GM12878 (cell line): ENCODE data around the gene CCNH. TPM values are rescaled to one million over a fixed set of nuclear protein-coding genes. Genes with fewer than 3 reads are reported as not detected.

Experiments used
- ATAC-seq: fragments of 200-7000 bp; cut with Tn5 transposase; 3 replicates; pipeline ENCODE4 v1.9.1; 2020; ENCODE audit warnings: mild to moderate bottlenecking, moderate library complexity
- BruUV-seq: library from RNA; stranded (reverse); fragments of 400-500 nt; replicated peaks from 2 replicates; lab custom pipeline; 2021; lab: Mats Ljungman, UMichigan
- CTCF ChIA-PET: fragments of 300-600 bp; sonication (Branson Sonifier 250); formaldehyde crosslinking; extraction: SDS; loops from one replicate; lab custom pipeline; 2021; ENCODE audit warnings: inconsistent platforms; lab: Yijun Ruan, JAX
- POLR2A ChIA-PET: fragments of 350-600 bp; formaldehyde crosslinking; extraction: SDS; loops from one replicate; lab custom pipeline; 2021; ENCODE audit warnings: inconsistent platforms; lab: Charles Lee
- RAD21 ChIA-PET: fragments of 300-600 bp; sonication (Branson Sonifier 250); formaldehyde crosslinking; loops from one replicate; lab custom pipeline; 2023; ENCODE audit warnings: antibody characterized with exemption; ENCODE audit not compliant: unreplicated experiment; lab: Charles Lee
- SMC1A ChIA-PET: fragments of 300-600 bp; sonication (Branson Sonifier 250); formaldehyde crosslinking; loops from one replicate; lab custom pipeline; 2023; ENCODE audit not compliant: unreplicated experiment, uncharacterized antibody; lab: Charles Lee
- DNase-seq: peaks from one replicate; pipeline ENCODE4 v3.0.0-alpha.2; 2011; ENCODE audit warnings: low read depth, low spot score
- FAIRE-seq: peaks from 3 replicates; lab custom pipeline; 2011; peaks lifted over from hg19 to GRCh38; lab: Jason Lieb, UNC
- H2AFZ ChIP-seq: 2 replicates; pipeline ENCODE4 v1.6.0; 2011; ENCODE audit warnings: low read depth, low read length, control low read depth; ENCODE audit not compliant: control insufficient read depth
- H3K27ac ChIP-seq: 2 replicates; pipeline ENCODE4 v1.5.1; 2011; ENCODE audit warnings: control low read depth; ENCODE audit not compliant: control insufficient read depth, insufficient read depth
- H3K27me3 ChIP-seq, 2 experiments: replicated peaks in 1 of 2; 2 replicates each; pipeline versions ENCODE4 v1.6.0 to v1.6.1; 2011; ENCODE audit warnings: low read length in 1 of 2; ENCODE audit not compliant: control insufficient read depth in 2 of 2, insufficient read depth in 2 of 2
- H3K36me3 ChIP-seq, 2 experiments: 2 replicates each; pipeline ENCODE4 v1.5.1; 2011; ENCODE audit warnings: low read length in 1 of 2; ENCODE audit not compliant: control insufficient read depth in 2 of 2, insufficient read depth in 2 of 2
- H3K4me1 ChIP-seq: 2 replicates; pipeline ENCODE4 v1.6.1; 2011; ENCODE audit warnings: mild to moderate bottlenecking, low read length, moderate library complexity, mixed read lengths; ENCODE audit not compliant: control insufficient read depth, insufficient read depth
- H3K4me2 ChIP-seq: 2 replicates; pipeline ENCODE4 v1.6.0; 2011; ENCODE audit warnings: control low read depth; ENCODE audit not compliant: control insufficient read depth, insufficient read depth
- H3K4me3 ChIP-seq: fragments of 200-600 bp; sonication (generic); 2 replicates; pipeline ENCODE4 v1.5.1; 2016
- H3K79me2 ChIP-seq: 2 replicates; pipeline ENCODE4 v1.6.0; 2011; ENCODE audit warnings: low read length; ENCODE audit not compliant: control insufficient read depth, insufficient read depth
- H3K9ac ChIP-seq: 2 replicates; pipeline ENCODE4 v1.8.0; 2011; ENCODE audit warnings: low read length, control low read depth, mixed read lengths; ENCODE audit not compliant: control insufficient read depth, insufficient read depth
- H3K9me3 ChIP-seq: replicated peaks from 3 replicates; pipeline ENCODE4 v1.5.1; 2011; ENCODE audit warnings: mild to moderate bottlenecking, low read length; ENCODE audit not compliant: control insufficient read depth, insufficient read depth
- H4K20me1 ChIP-seq: 2 replicates; pipeline ENCODE4 v1.6.0; 2011; ENCODE audit not compliant: control insufficient read depth, insufficient read depth
- BACH1 ChIP-seq: fragments of 450-650 bp; IDR thresholded peaks from 2 replicates; pipeline ENCODE4 v1.6.1; 2017; ENCODE audit warnings: mild to moderate bottlenecking, borderline replicate concordance
- HCFC1 ChIP-seq: fragments of 150-350 bp; IDR thresholded peaks from 2 replicates; pipeline ENCODE4 v1.6.1; 2014; ENCODE audit warnings: low read length
- HDAC2 ChIP-seq: fragments of 200-600 bp; sonication (generic); IDR thresholded peaks from 2 replicates; pipeline ENCODE4 v1.6.1; 2017
- HDGF ChIP-seq: fragments of 450-650 bp; IDR thresholded peaks from 2 replicates; pipeline ENCODE4 v1.6.1; 2016; ENCODE audit warnings: antibody characterized with exemption
- KDM1A ChIP-seq: fragments of 200-600 bp; sonication (generic); IDR thresholded peaks from 2 replicates; pipeline ENCODE4 v1.6.1; 2016; ENCODE audit warnings: borderline replicate concordance
- KLF5 ChIP-seq: fragments of 450-650 bp; IDR thresholded peaks from 2 replicates; pipeline ENCODE4 v1.6.1; 2014; ENCODE audit warnings: mild to moderate bottlenecking; ENCODE audit not compliant: partially characterized antibody
- MYB ChIP-seq: fragments of 150-350 bp; IDR thresholded peaks from 2 replicates; pipeline ENCODE4 v1.6.1; 2014; ENCODE audit warnings: mild to moderate bottlenecking, low read depth, low read length, borderline replicate concordance
- RB1 ChIP-seq: fragments of 450-650 bp; formaldehyde crosslinking; IDR thresholded peaks from 2 replicates; pipeline ENCODE4 v1.6.1; 2017; ENCODE audit warnings: mild to moderate bottlenecking, borderline replicate concordance
- RBBP5 ChIP-seq: fragments of 200-600 bp; sonication (generic); conservative IDR thresholded peaks from 2 replicates; pipeline ENCODE4 v1.6.1; 2016
- RFX5 ChIP-seq: IDR thresholded peaks from 2 replicates; pipeline ENCODE4 v1.6.1; 2011; ENCODE audit warnings: low read depth, low read length, improper control_type of control experiment
- SIX5 ChIP-seq: IDR thresholded peaks from 2 replicates; pipeline ENCODE4 v1.6.1; 2011; ENCODE audit warnings: mild to moderate bottlenecking, low read depth, low read length, moderate library complexity; ENCODE audit not compliant: severe bottlenecking
- ZNF24 ChIP-seq: fragments of 450-650 bp; IDR thresholded peaks from 2 replicates; pipeline ENCODE4 v1.6.1; 2017; ENCODE audit warnings: antibody characterized with exemption, mild to moderate bottlenecking
- WGBS: methylation state at CpG from one replicate; pipeline ENCODE4 v1.1.6; 2016; ENCODE audit warnings: low lambda C conversion rate; ENCODE audit not compliant: insufficient replicate concordance, insufficient coverage; ENCODE audit errors: missing lambda C conversion rate; 5-methylcytosine and 5-hydroxymethylcytosine counted together
- in situ Hi-C: fragments of 300-500 bp; cut with MboI; formaldehyde crosslinking; loops from 9 replicates; pipeline ENCODE4 v1.14.3; 2018; ENCODE audit warnings: mixed read lengths
- intact Hi-C: fragments of 100-400 bp; cut with micrococcal nuclease; formaldehyde crosslinking; loops from one replicate; pipeline ENCODE4 v1.14.2; 2022; ENCODE audit not compliant: unreplicated experiment
- polyA plus RNA-seq, 11 experiments: library from polyadenylated mRNA; depleted of rRNA in 4 of 11; unstranded in 6 of 11; stranded (reverse) in 5 of 11; fragments of >200 nt; fragmentation: Nextera tagmentation in 4 of 11; fragmentation: Illumina TruSeq in 1 of 11; extraction: Ambion mirVana in 4 of 11; extraction: Trizol in 1 of 11; gene quantifications; 1 replicate in 1 of 11; 2 replicates in 10 of 11; pipeline versions ENCODE4 v1.2.1 to v1.2.3, GENCODE V29; 2011 to 2016; ENCODE audit warnings: inconsistent platforms in 2 of 11, missing spikeins in 2 of 11, low read depth in 1 of 11
- total RNA-seq, 4 experiments: library from RNA; depleted of rRNA in 3 of 4; stranded (reverse); fragments of >200 nt in 3 of 4; fragmentation: Illumina TruSeq in 1 of 4; extraction: Trizol in 1 of 4; gene quantifications; 2 replicates each; pipeline versions ENCODE4 v1.2.1 to v1.2.3, GENCODE V29; 2013 to 2021
- TF ChIP-seq, protein P1 (sequence below): fragments of 150-350 bp; IDR thresholded peaks from 2 replicates; pipeline ENCODE4 v1.6.1; 2014; ENCODE audit warnings: mild to moderate bottlenecking, low read depth, low read length
- TF ChIP-seq, protein P2 (sequence below): IDR thresholded peaks from 2 replicates; pipeline ENCODE4 v1.6.1; 2012; ENCODE audit warnings: low read depth, low read length, improper control_type of control experiment
- TF ChIP-seq, protein P3 (sequence below): fragments of 450-650 bp; IDR thresholded peaks from 2 replicates; pipeline ENCODE4 v1.6.1; 2018; ENCODE audit warnings: mild to moderate bottlenecking, low read depth, moderate library complexity; ENCODE audit not compliant: partially characterized antibody
- TF ChIP-seq, protein P4 (sequence below): fragments of 450-650 bp; conservative IDR thresholded peaks from 2 replicates; pipeline ENCODE4 v1.6.1; 2017; ENCODE audit warnings: mild to moderate bottlenecking, moderate library complexity

The CCNH gene
- total and polyA plus RNA-seq, 10 of the 15 experiments (the other 5 are each of a cell fraction or from before 2014, with no cell fraction given) = 43.9 to 116 (median 81.4) TPM

DNA sequence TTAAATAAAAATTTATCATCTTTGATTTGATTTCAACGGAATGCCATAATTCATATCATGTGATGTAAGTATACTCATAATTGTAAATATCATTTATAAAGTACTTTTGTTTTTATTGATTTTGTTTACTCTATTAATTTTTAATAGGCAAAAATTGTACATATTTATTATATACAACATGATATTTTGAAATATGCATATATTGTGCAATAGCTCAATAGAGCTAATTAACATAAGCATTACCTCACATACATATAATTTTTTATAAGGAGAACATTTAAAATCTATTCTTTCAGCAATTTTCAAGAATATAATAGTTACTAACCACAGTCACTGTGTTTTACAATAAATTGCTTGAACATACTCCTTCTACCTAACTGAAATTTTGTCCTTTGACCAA, 25.0 kb upstream of the CCNH start:
- H3K79me2 ChIP-seq = no peaks in the 10 kb centered on the region
- no TSS peak for BruUV-seq
- ChIA-PET CTCF (no interaction called here), POLR2A (no interaction called here), RAD21 (no interaction called here), SMC1A (no interaction called here)
- H3K27me3 ChIP-seq = no peaks in the 10 kb centered on the region
- H3K36me3 ChIP-seq = no peaks in the 10 kb centered on the region
- H3K9me3 ChIP-seq = no peaks in the 10 kb centered on the region
- ATAC-seq = no peak
- in situ Hi-C loops (no loop called here), intact Hi-C loops (no loop called here)
- H3K9ac ChIP-seq = no peak overlapping the region
- H4K20me1 ChIP-seq = no peaks in the 10 kb centered on the region
- no peak for FAIRE-seq
- H3K4me1 ChIP-seq = no peaks in the 10 kb centered on the region
- 0% methylated on average over 1 of the region's 1 CpG for WGBS
- no peak overlapping the region for H2AFZ ChIP-seq
- no peak overlapping the region for H3K27ac ChIP-seq
- no peak overlapping the region for H3K4me3 ChIP-seq
- DNase-seq = no peak
- H3K4me2 ChIP-seq = no peak overlapping the region
- TF ChIP-seq HDGF (no peak), SIX5 (no peak), KLF5 (no peak), MYB (no peak), ZNF24 (no peak), RFX5 (no peak), RB1 (no peak), HDAC2 (no peak), KDM1A (no peak), HCFC1 (no peak), RBBP5 (no peak), BACH1 (no peak)
- TF ChIP-seq, protein P1, sequence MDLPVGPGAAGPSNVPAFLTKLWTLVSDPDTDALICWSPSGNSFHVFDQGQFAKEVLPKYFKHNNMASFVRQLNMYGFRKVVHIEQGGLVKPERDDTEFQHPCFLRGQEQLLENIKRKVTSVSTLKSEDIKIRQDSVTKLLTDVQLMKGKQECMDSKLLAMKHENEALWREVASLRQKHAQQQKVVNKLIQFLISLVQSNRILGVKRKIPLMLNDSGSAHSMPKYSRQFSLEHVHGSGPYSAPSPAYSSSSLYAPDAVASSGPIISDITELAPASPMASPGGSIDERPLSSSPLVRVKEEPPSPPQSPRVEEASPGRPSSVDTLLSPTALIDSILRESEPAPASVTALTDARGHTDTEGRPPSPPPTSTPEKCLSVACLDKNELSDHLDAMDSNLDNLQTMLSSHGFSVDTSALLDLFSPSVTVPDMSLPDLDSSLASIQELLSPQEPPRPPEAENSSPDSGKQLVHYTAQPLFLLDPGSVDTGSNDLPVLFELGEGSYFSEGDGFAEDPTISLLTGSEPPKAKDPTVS = no peak
- TF ChIP-seq, protein P2, sequence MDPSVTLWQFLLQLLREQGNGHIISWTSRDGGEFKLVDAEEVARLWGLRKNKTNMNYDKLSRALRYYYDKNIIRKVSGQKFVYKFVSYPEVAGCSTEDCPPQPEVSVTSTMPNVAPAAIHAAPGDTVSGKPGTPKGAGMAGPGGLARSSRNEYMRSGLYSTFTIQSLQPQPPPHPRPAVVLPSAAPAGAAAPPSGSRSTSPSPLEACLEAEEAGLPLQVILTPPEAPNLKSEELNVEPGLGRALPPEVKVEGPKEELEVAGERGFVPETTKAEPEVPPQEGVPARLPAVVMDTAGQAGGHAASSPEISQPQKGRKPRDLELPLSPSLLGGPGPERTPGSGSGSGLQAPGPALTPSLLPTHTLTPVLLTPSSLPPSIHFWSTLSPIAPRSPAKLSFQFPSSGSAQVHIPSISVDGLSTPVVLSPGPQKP = no peak
- TF ChIP-seq, protein P3, sequence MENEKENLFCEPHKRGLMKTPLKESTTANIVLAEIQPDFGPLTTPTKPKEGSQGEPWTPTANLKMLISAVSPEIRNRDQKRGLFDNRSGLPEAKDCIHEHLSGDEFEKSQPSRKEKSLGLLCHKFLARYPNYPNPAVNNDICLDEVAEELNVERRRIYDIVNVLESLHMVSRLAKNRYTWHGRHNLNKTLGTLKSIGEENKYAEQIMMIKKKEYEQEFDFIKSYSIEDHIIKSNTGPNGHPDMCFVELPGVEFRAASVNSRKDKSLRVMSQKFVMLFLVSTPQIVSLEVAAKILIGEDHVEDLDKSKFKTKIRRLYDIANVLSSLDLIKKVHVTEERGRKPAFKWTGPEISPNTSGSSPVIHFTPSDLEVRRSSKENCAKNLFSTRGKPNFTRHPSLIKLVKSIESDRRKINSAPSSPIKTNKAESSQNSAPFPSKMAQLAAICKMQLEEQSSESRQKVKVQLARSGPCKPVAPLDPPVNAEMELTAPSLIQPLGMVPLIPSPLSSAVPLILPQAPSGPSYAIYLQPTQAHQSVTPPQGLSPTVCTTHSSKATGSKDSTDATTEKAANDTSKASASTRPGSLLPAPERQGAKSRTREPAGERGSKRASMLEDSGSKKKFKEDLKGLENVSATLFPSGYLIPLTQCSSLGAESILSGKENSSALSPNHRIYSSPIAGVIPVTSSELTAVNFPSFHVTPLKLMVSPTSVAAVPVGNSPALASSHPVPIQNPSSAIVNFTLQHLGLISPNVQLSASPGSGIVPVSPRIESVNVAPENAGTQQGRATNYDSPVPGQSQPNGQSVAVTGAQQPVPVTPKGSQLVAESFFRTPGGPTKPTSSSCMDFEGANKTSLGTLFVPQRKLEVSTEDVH = no peak
- TF ChIP-seq, protein P4, sequence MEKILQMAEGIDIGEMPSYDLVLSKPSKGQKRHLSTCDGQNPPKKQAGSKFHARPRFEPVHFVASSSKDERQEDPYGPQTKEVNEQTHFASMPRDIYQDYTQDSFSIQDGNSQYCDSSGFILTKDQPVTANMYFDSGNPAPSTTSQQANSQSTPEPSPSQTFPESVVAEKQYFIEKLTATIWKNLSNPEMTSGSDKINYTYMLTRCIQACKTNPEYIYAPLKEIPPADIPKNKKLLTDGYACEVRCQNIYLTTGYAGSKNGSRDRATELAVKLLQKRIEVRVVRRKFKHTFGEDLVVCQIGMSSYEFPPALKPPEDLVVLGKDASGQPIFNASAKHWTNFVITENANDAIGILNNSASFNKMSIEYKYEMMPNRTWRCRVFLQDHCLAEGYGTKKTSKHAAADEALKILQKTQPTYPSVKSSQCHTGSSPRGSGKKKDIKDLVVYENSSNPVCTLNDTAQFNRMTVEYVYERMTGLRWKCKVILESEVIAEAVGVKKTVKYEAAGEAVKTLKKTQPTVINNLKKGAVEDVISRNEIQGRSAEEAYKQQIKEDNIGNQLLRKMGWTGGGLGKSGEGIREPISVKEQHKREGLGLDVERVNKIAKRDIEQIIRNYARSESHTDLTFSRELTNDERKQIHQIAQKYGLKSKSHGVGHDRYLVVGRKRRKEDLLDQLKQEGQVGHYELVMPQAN = no peak
